ENCODE results near the gene PLPPR3.
"Not testable (repeated sequence)": the region's sequence is repeated elsewhere in the genome, so short reads cannot be mapped to it uniquely, and the experiment has no call there.

Gene PLPPR3

DNA sequence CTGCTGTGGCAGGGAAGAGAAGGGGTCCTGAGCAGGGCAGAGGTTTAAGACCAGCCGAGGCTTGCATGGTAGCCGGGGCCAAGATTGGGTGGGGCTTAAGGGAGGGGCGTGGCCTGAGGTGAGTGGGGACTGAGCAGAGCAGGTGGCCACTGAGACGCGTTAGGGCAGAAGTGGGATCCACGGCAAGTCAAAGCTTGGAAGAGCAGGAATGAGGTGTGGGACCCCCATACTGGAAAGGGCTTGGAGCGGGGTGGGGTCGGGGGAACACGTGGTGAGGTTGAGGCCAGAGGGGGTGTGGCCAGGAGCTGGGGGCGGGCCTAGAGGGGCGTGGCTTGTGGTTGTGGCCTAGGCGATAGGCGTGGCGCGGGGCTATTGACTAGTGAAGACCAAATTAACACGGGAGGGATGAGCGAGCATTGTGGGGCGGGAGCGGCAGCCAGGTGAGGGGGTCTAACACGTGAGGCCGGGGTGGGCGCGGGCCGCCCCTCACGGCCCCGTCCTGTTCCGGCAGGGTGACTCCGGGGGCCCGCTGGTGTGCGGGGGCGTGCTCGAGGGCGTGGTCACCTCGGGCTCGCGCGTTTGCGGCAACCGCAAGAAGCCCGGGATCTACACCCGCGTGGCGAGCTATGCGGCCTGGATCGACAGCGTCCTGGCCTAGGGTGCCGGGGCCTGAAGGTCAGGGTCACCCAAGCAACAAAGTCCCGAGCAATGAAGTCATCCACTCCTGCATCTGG lies 41.0 kb upstream of the PLPPR3 start:
- no peak overlapping the region for H3K9ac ChIP-seq (ENCODE audit: low read depth in 1 of 2, low read length in 2 of 2)
- H3K9me3 ChIP-seq (ENCODE audit: control insufficient read depth in 2 of 2, low read length in 2 of 2): no peaks in the 10 kb centered on the region
- H3K36me3 ChIP-seq (ENCODE audit: control insufficient read depth in 2 of 2, insufficient read depth in 2 of 2, low read length in 2 of 2): peaks cover under 1 to 3% of the 10 kb centered on the region in 2 donors
- peaks cover 5 to 18% of the 10 kb centered on the region in 2 donors for H3K4me1 ChIP-seq (ENCODE audit: control insufficient read depth in 2 of 2, insufficient read depth in 2 of 2, low read length in 2 of 2)
- no peaks in the 10 kb centered on the region for H3K27me3 ChIP-seq (ENCODE audit: control insufficient read depth in 2 of 2, insufficient read depth in 2 of 2, low read length in 2 of 2)
- no peak overlapping the region for H3K4me3 ChIP-seq (ENCODE audit: low read length in 2 of 2)
- peak overlapping the region; percentile 29 to 38 for H3K27ac ChIP-seq (ENCODE audit: low read depth in 2 of 2, low read length in 2 of 2)

DNA sequence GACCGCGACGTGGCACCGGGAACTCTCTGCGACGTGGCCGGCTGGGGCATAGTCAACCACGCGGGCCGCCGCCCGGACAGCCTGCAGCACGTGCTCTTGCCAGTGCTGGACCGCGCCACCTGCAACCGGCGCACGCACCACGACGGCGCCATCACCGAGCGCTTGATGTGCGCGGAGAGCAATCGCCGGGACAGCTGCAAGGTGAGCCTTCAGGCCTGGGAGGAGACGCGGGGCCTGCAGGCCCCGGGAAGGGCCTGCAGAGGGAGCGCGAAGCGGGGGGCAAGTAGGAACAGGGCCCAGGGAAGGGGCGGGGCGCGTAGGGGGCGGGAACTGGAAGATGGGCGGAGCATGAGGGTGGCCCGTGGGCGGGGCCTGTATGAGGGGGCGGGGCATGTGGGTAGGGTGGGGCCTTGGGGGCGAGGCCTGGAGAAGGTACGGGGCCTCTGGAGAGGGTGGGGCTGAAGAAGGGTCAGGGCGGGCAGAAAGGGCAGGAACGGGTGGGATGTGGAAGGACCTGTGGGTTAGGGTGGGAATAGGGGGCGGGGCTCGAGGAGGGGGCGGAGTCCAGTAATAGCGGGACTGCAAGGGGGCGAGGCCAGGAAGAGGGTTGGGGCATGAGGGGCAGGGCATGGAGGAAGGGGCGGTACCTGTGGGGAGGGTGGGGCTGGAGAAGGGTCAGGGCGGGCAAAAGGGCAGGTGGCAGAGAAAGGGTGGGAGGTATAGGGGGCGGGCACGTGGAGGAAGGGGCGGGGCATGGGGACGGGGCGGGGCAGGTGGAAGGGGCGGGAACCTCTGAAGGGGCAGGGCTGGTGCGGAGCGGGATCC lies 40.2 kb upstream of the PLPPR3 start:
- Histone ChIP-seq H3K27me3 (ENCODE audit: control insufficient read depth in 2 of 2, insufficient read depth in 2 of 2, low read length in 2 of 2) (no peaks in the 10 kb centered on the region), H3K4me3 (ENCODE audit: low read length in 2 of 2) (no peak overlapping the region)

DNA sequence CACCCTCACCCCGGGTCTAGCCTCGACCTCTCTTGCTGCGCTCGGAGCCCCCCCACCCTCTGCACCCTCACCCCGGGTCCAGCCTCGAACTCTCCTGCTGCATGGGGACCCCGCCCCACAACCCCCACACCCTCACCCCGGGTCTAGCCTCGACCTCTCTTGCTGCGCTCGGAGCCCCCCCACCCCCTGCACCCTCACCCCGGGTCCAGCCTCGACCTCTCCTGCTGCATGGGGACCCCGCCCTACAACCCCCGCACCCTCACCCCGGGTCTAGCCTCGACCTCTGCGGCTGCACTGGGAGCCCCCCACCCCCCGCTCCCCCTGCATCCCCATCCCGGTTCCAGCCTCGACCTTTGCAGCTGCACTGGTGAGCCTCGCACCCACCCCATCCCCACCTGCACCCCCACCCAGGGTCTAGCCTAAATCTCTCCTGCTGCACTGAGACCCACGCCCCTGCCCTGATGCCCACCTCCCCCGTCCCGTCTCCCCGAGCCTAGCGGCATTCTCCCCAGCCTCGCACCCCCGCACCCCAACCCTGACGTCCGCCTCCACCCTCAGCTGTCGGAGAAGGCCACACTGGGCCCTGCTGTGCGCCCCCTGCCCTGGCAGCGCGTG lies 39.5 kb upstream of the PLPPR3 start:
- Histone ChIP-seq H3K4me1 (ENCODE audit: control insufficient read depth in 2 of 2, insufficient read depth in 2 of 2, low read length in 2 of 2) (peaks cover 5 to 18% of the 10 kb centered on the region in 2 donors), H3K9me3 (ENCODE audit: control insufficient read depth in 2 of 2, low read length in 2 of 2) (no peaks in the 10 kb centered on the region), H3K36me3 (ENCODE audit: control insufficient read depth in 2 of 2, insufficient read depth in 2 of 2, low read length in 2 of 2) (no peaks in the 10 kb centered on the region), H3K27ac (ENCODE audit: low read depth in 2 of 2, low read length in 2 of 2) (no peak overlapping the region), H3K9ac (ENCODE audit: low read depth in 1 of 2, low read length in 2 of 2) (no peak overlapping the region), H3K4me3 (ENCODE audit: low read length in 2 of 2) (no peak overlapping the region), H3K27me3 (ENCODE audit: control insufficient read depth in 2 of 2, insufficient read depth in 2 of 2, low read length in 2 of 2) (no peaks in the 10 kb centered on the region)

More for the DNA sequence above, 40.2 kb upstream of the PLPPR3 start:
- peak overlapping the region; percentile 29 to 38 for H3K27ac ChIP-seq (ENCODE audit: low read depth in 2 of 2, low read length in 2 of 2)
- peaks cover 5 to 18% of the 10 kb centered on the region in 2 donors for H3K4me1 ChIP-seq (ENCODE audit: control insufficient read depth in 2 of 2, insufficient read depth in 2 of 2, low read length in 2 of 2)
- no peaks in the 10 kb centered on the region for H3K9me3 ChIP-seq (ENCODE audit: control insufficient read depth in 2 of 2, low read length in 2 of 2)
- no peaks in the 10 kb centered on the region for H3K36me3 ChIP-seq (ENCODE audit: control insufficient read depth in 2 of 2, insufficient read depth in 2 of 2, low read length in 2 of 2)
- H3K9ac ChIP-seq (ENCODE audit: low read depth in 1 of 2, low read length in 2 of 2): no peak overlapping the region

DNA sequence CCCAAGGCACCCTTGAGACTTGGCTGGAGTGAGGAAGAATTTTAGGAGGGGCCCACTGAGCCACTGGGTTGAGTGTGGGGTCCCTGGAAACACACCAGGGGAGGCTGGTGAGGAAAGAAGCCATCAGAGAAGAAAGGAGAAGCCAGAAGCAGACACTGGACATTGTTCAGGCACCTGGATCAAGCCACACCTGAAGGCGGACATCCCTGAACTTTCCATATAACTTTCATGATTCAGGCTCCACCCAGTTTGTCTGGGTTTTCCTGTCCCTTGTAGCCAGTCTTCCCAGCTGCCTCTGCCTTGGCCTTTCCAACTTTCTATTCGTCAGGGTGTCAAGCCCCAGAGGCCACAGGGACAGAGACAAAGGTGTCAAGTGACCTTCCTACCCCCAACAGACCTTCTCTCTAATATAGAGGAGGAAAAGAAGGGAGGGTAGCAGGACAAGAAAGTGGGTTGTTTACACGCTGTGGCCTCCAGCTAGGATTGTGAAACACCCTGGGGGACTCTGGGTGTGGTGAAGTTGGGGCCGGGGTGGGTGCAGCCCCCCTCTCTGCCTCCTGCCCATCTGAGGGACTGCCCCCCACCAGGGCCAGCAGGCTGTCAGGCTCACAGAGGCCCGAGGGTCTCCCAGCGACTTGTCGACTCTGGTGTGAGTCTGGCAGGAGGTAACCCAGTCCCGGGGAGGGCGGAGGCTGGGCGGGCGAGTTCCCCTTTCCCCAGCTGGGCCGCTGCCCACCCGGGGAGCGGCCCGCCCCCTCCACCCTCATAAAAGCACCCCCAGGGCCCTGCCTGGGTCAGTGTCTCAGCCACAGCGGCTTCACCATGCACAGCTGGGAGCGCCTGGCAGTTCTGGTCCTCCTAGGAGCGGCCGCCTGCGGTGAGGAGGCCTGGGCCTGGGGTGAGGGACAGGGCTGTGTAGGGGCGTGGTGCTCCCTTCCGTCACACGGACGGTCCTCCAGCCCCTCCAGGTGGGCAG lies 37.4 kb upstream of the PLPPR3 start, which contains the start of gene CFD:
CFD (plus strand) TSS at position 797 of the 976 bp plus-strand sequence; CDS start at position 823, 26 bp downstream.
- H3K27me3 ChIP-seq (ENCODE audit: control insufficient read depth in 2 of 2, insufficient read depth in 2 of 2, low read length in 2 of 2): no peaks in the 10 kb centered on the region
- H3K9ac ChIP-seq (ENCODE audit: low read depth in 1 of 2, low read length in 2 of 2): peak within 1 kb of the TSS; percentile 56 to 57
- H3K4me1 ChIP-seq (ENCODE audit: control insufficient read depth in 2 of 2, insufficient read depth in 2 of 2, low read length in 2 of 2): peaks cover 5 to 18% of the 10 kb centered on the region in 2 donors
- H3K4me3 ChIP-seq (ENCODE audit: low read length in 2 of 2): peak within 1 kb of the TSS; percentile 57 to 61
- no peaks in the 10 kb centered on the region for H3K36me3 ChIP-seq (ENCODE audit: control insufficient read depth in 2 of 2, insufficient read depth in 2 of 2, low read length in 2 of 2)
- H3K27ac ChIP-seq (ENCODE audit: low read depth in 2 of 2, low read length in 2 of 2): peak within 1 kb of the TSS; percentile 62 to 63
- H3K9me3 ChIP-seq (ENCODE audit: control insufficient read depth in 2 of 2, low read length in 2 of 2): no peaks in the 10 kb centered on the region

DNA sequence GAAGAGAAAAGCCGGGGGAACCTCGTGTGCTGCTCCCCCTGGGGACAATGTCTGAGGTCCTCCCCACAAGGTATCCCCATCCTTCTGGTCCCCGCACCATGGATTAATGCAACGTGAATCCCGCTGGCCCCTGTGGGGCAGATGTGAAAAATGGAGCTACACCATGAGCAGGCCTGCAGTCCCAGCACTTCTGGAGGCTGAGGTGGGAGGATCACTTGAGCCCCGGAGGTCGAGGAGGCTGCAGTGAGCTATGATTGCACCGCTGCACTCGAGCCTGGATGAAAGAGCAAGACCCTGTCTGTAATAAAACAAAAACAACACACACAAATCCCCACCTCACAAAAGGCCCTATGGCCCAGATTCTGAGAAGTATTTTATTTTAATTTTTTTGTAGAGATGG lies 36.5 kb upstream of the PLPPR3 start:
- Histone ChIP-seq H3K9ac (ENCODE audit: low read depth in 1 of 2, low read length in 2 of 2) (no peak overlapping the region), H3K4me3 (ENCODE audit: low read length in 2 of 2) (no peak overlapping the region), H3K9me3 (ENCODE audit: control insufficient read depth in 2 of 2, low read length in 2 of 2) (no peaks in the 10 kb centered on the region), H3K27ac (ENCODE audit: low read depth in 2 of 2, low read length in 2 of 2) (no peak overlapping the region), H3K36me3 (ENCODE audit: control insufficient read depth in 2 of 2, insufficient read depth in 2 of 2, low read length in 2 of 2) (no peaks in the 10 kb centered on the region), H3K27me3 (ENCODE audit: control insufficient read depth in 2 of 2, insufficient read depth in 2 of 2, low read length in 2 of 2) (no peaks in the 10 kb centered on the region), H3K4me1 (ENCODE audit: control insufficient read depth in 2 of 2, insufficient read depth in 2 of 2, low read length in 2 of 2) (peaks cover 5 to 12% of the 10 kb centered on the region in 2 donors)

DNA sequence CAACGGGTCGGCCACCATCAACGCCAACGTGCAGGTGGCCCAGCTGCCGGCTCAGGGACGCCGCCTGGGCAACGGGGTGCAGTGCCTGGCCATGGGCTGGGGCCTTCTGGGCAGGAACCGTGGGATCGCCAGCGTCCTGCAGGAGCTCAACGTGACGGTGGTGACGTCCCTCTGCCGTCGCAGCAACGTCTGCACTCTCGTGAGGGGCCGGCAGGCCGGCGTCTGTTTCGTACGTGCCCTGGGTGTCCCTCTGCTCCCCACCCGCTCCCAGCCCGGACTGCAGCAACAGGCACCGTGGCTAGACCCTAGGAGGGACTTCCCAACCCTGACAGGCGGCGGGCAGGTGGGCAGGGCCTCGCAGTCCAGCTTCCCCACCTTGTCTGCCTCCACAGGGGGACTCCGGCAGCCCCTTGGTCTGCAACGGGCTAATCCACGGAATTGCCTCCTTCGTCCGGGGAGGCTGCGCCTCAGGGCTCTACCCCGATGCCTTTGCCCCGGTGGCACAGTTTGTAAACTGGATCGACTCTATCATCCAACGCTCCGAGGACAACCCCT lies 33.9 kb upstream of the PLPPR3 start:
- no peaks in the 10 kb centered on the region for H3K9me3 ChIP-seq (ENCODE audit: control insufficient read depth in 2 of 2, low read length in 2 of 2)
- no peaks in the 10 kb centered on the region for H3K27me3 ChIP-seq (ENCODE audit: control insufficient read depth in 2 of 2, insufficient read depth in 2 of 2, low read length in 2 of 2)
- peaks cover 3 to 8% of the 10 kb centered on the region in 2 donors for H3K4me1 ChIP-seq (ENCODE audit: control insufficient read depth in 2 of 2, insufficient read depth in 2 of 2, low read length in 2 of 2)
- no peaks in the 10 kb centered on the region for H3K36me3 ChIP-seq (ENCODE audit: control insufficient read depth in 2 of 2, insufficient read depth in 2 of 2, low read length in 2 of 2)
- no peak overlapping the region for H3K9ac ChIP-seq (ENCODE audit: low read depth in 1 of 2, low read length in 2 of 2)
- H3K27ac ChIP-seq (ENCODE audit: low read depth in 2 of 2, low read length in 2 of 2): no peak overlapping the region
- H3K4me3 ChIP-seq (ENCODE audit: low read length in 2 of 2): no peak overlapping the region

DNA sequence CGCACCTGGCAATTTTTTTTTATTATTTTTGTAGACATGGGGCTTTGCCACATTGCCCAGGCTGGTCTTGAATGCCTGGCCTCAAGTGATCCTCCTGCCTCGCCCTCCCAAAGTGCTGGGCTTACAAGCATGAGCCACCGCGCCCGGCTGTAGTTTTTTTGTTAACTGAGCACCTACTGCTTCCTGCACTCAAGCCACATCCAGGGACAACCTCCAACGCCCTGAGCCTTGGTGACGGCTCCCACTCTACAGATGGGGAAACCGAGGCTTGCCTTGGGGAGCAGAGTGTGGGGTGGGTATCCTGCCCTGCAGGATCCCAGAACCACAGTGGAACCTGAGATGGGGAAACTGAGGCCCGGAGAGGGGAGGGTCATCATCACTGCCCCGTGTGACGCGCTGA lies 33.4 kb upstream of the PLPPR3 start:
- H3K4me1 ChIP-seq (ENCODE audit: control insufficient read depth in 2 of 2, insufficient read depth in 2 of 2, low read length in 2 of 2): peaks cover 3 to 9% of the 10 kb centered on the region in 2 donors
- H3K27me3 ChIP-seq (ENCODE audit: control insufficient read depth in 2 of 2, insufficient read depth in 2 of 2, low read length in 2 of 2): peaks cover 0 to 2% of the 10 kb centered on the region in 2 donors
- no peak overlapping the region for H3K4me3 ChIP-seq (ENCODE audit: low read length in 2 of 2)
- no peaks in the 10 kb centered on the region for H3K9me3 ChIP-seq (ENCODE audit: control insufficient read depth in 2 of 2, low read length in 2 of 2)
- no peak overlapping the region for H3K27ac ChIP-seq (ENCODE audit: low read depth in 2 of 2, low read length in 2 of 2)
- H3K9ac ChIP-seq (ENCODE audit: low read depth in 1 of 2, low read length in 2 of 2): no peak overlapping the region
- no peaks in the 10 kb centered on the region for H3K36me3 ChIP-seq (ENCODE audit: control insufficient read depth in 2 of 2, insufficient read depth in 2 of 2, low read length in 2 of 2)

DNA sequence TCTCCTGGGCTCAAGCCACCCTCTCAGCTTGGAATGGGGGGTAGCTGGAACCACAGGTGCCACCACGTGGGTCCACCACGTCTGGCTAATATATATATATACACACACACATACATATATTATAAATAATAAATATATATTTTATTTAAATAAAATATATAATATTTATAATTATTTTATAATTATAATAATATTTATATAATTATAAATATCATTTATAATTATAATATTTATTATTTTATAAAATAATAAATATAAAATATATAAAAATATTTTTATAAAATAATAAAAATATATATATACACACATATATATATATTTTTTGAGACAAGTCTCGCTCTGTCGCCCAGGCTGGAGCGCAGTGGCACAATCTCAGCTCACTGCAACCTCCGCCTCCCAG lies 32.8 kb upstream of the PLPPR3 start:
- H3K9ac ChIP-seq (ENCODE audit: low read depth in 1 of 2, low read length in 2 of 2): no peak overlapping the region
- H3K27me3 ChIP-seq (ENCODE audit: control insufficient read depth in 2 of 2, insufficient read depth in 2 of 2, low read length in 2 of 2): peaks cover 0 to 5% of the 10 kb centered on the region in 2 donors
- H3K36me3 ChIP-seq (ENCODE audit: control insufficient read depth in 2 of 2, insufficient read depth in 2 of 2, low read length in 2 of 2): no peaks in the 10 kb centered on the region
- H3K27ac ChIP-seq (ENCODE audit: low read depth in 2 of 2, low read length in 2 of 2): no peak overlapping the region
- no peaks in the 10 kb centered on the region for H3K9me3 ChIP-seq (ENCODE audit: control insufficient read depth in 2 of 2, low read length in 2 of 2)
- no peak overlapping the region for H3K4me3 ChIP-seq (ENCODE audit: low read length in 2 of 2)
- peaks cover under 1 to 9% of the 10 kb centered on the region in 2 donors for H3K4me1 ChIP-seq (ENCODE audit: control insufficient read depth in 2 of 2, insufficient read depth in 2 of 2, low read length in 2 of 2)

DNA sequence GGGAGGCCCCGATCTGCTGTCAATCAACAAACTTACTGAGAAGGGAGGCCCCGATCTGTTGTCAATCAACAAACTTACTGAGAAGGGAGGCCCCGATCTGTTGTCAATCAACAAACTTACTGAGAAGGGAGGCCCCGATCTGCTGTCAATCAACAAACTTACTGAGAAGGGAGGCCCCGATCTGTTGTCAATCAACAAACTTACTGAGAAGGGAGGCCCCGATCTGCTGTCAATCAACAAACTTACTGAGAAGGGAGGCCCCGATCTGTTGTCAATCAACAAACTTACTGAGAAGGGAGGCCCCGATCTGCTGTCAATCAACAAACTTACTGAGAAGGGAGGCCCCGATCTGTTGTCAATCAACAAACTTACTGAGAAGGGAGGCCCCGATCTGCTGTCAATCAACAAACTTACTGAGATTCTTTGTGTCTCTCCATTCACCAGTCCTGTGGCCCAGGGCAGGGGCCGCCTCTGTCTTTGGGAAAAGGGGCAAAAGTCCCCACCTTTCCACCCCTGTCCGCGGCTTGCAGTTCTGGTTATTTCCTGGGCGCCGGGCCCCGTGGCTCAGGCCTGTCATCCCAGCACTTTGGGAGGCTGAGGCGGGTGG lies 32.0 kb upstream of the PLPPR3 start:
- H3K9ac ChIP-seq (ENCODE audit: low read depth in 1 of 2, low read length in 2 of 2); H3K27ac ChIP-seq (ENCODE audit: low read depth in 2 of 2, low read length in 2 of 2); H3K9me3 ChIP-seq (ENCODE audit: control insufficient read depth in 2 of 2, low read length in 2 of 2); H3K4me3 ChIP-seq (ENCODE audit: low read length in 2 of 2); H3K27me3 ChIP-seq (ENCODE audit: control insufficient read depth in 2 of 2, insufficient read depth in 2 of 2, low read length in 2 of 2); H3K4me1 ChIP-seq (ENCODE audit: control insufficient read depth in 2 of 2, insufficient read depth in 2 of 2, low read length in 2 of 2); H3K36me3 ChIP-seq (ENCODE audit: control insufficient read depth in 2 of 2, insufficient read depth in 2 of 2, low read length in 2 of 2): not testable (repeated sequence)
